Mesodermal cell (in vitro differentiated cells): Measurements from ENCODE around the gene SIGMAR1. TPM values are rescaled to one million over a fixed set of nuclear protein-coding genes. Genes with fewer than 3 reads are reported as not detected.

Source experiments
- H3K27ac ChIP-seq: 2 replicates; pipeline ENCODE4 v1.7.0; 2013; ENCODE audit warnings: mild to moderate bottlenecking, low read depth, low read length, moderate library complexity; ENCODE audit not compliant: severe bottlenecking
- H3K36me3 ChIP-seq: 2 replicates; pipeline ENCODE4 v1.7.1; 2013; ENCODE audit warnings: mild to moderate bottlenecking, low read length, moderate library complexity; ENCODE audit not compliant: control insufficient read depth, insufficient read depth
- H3K4me1 ChIP-seq: one replicate; pipeline ENCODE4 v1.7.1; 2013; ENCODE audit warnings: mild to moderate bottlenecking, low read length; ENCODE audit not compliant: insufficient read depth, control insufficient read depth, poor library complexity, severe bottlenecking
- H3K4me3 ChIP-seq: 2 replicates; pipeline ENCODE4 v1.7.0; 2013; ENCODE audit warnings: low read length, control low read depth, mild to moderate bottlenecking; ENCODE audit not compliant: insufficient read depth, poor library complexity, severe bottlenecking; ENCODE audit errors: extremely low read depth
- H3K9me3 ChIP-seq: 2 replicates; pipeline ENCODE4 v1.7.1; 2013; ENCODE audit warnings: mild to moderate bottlenecking, low read length, moderate library complexity; ENCODE audit not compliant: control insufficient read depth
- WGBS, 2 experiments: methylation state at CpG; one replicate each; pipeline ENCODE4 v1.1.5; 2013; ENCODE audit warnings: missing lambda C conversion rate in 2 of 2; ENCODE audit not compliant: insufficient coverage in 2 of 2; 5-methylcytosine and 5-hydroxymethylcytosine counted together
- polyA plus RNA-seq, 2 experiments: library from polyadenylated mRNA; stranded (reverse); fragments of 50-300 nt; gene quantifications; one replicate each; pipeline ENCODE4 v1.2.3, GENCODE V29; 2013

The SIGMAR1 gene
- 78.1 TPM for polyA plus RNA-seq (2013, experiment 1 of 2)
- 61.4 TPM for polyA plus RNA-seq (2013, experiment 2 of 2)

- Histone ChIP-seq H3K9me3 (no peaks in the 10 kb centered on the region), H3K27ac (no peak within 1 kb of the TSS), H3K36me3 (no peaks in the 10 kb centered on the region), H3K4me3 (peak within 1 kb of the TSS; percentile 61), H3K4me1 (peaks cover 9% of the 10 kb centered on the region)
- 2 to 3% methylated on average over 60 of the region's 74 CpGs for WGBS, 2 experiments
Observed at GRCh38 chr9:34637356-34638137, at the start of gene SIGMAR1. Gene SIGMAR1, minus strand, starts transcription at chr9:34637787. Its CDS starts 90 bp downstream, at chr9:34637697.

- Histone ChIP-seq H3K9me3 (no peaks in the 10 kb centered on the region), H3K27ac (no peak overlapping the region), H3K4me3 (no peak overlapping the region), H3K36me3 (peaks cover 2% of the 10 kb centered on the region), H3K4me1 (no peaks in the 10 kb centered on the region)
- 85 to 92% methylated on average over 1 of the region's 1 CpG for WGBS, 2 experiments
Observed at GRCh38 chr9:34686732-34687131, 49.1 kb upstream of the SIGMAR1 start.

- WGBS, 2 experiments: 90 to 98% methylated on average over 3 to 5 of the region's 5 CpGs
- Histone ChIP-seq H3K4me3 (no peak overlapping the region), H3K9me3 (no peaks in the 10 kb centered on the region), H3K4me1 (no peaks in the 10 kb centered on the region), H3K36me3 (peaks cover 2% of the 10 kb centered on the region), H3K27ac (no peak overlapping the region)
Observed at GRCh38 chr9:34686231-34686630, 48.6 kb upstream of the SIGMAR1 start.

- no peak overlapping the region for H3K27ac ChIP-seq
- no peaks in the 10 kb centered on the region for H3K9me3 ChIP-seq
- no peaks in the 10 kb centered on the region for H3K4me1 ChIP-seq
- WGBS, 2 experiments: 100% methylated on average over 2 of the region's 4 CpGs; no CpG with 5 or more reads in 1 of the 2 experiments
- no peak overlapping the region for H3K4me3 ChIP-seq
- H3K36me3 ChIP-seq: peaks cover 2% of the 10 kb centered on the region
Observed at GRCh38 chr9:34685591-34685990, 48.0 kb upstream of the SIGMAR1 start.

GRCh38 chr9:34684816-34685215 lies 47.2 kb upstream of the SIGMAR1 start:
- H3K36me3 ChIP-seq: peaks cover 2% of the 10 kb centered on the region
- WGBS, 2 experiments: 92 to 97% methylated on average over 2 of the region's 4 CpGs
- no peak overlapping the region for H3K4me3 ChIP-seq
- no peaks in the 10 kb centered on the region for H3K9me3 ChIP-seq
- H3K27ac ChIP-seq: no peak overlapping the region
- no peaks in the 10 kb centered on the region for H3K4me1 ChIP-seq

GRCh38 chr9:34684145-34684544 lies 46.6 kb upstream of the SIGMAR1 start:
- H3K36me3 ChIP-seq: peaks cover 2% of the 10 kb centered on the region
- no peaks in the 10 kb centered on the region for H3K9me3 ChIP-seq
- H3K4me1 ChIP-seq: no peaks in the 10 kb centered on the region
- no peak overlapping the region for H3K27ac ChIP-seq
- WGBS, 2 experiments: 90 to 96% methylated on average over 3 of the region's 4 CpGs
- H3K4me3 ChIP-seq: no peak overlapping the region

- no peak overlapping the region for H3K4me3 ChIP-seq
- no peaks in the 10 kb centered on the region for H3K4me1 ChIP-seq
- 90 to 100% methylated on average over 2 of the region's 2 CpGs for WGBS, 2 experiments
- no peaks in the 10 kb centered on the region for H3K9me3 ChIP-seq
- no peak overlapping the region for H3K27ac ChIP-seq
- H3K36me3 ChIP-seq: no peaks in the 10 kb centered on the region
Observed at GRCh38 chr9:34675869-34676268, 38.3 kb upstream of the SIGMAR1 start.

GRCh38 chr9:34675048-34675714 lies 37.6 kb upstream of the SIGMAR1 start:
- Histone ChIP-seq H3K36me3 (no peaks in the 10 kb centered on the region), H3K4me3 (no peak overlapping the region), H3K27ac (no peak overlapping the region), H3K4me1 (no peaks in the 10 kb centered on the region), H3K9me3 (peaks cover 6% of the 10 kb centered on the region)
- 31 to 71% methylated on average over 4 to 7 of the region's 10 CpGs for WGBS, 2 experiments

- Histone ChIP-seq H3K36me3 (peaks cover 3% of the 10 kb centered on the region), H3K9me3 (peaks cover 12% of the 10 kb centered on the region), H3K4me3 (no peak overlapping the region), H3K4me1 (no peaks in the 10 kb centered on the region), H3K27ac (no peak overlapping the region)
- 80 to 83% methylated on average over 1 to 3 of the region's 3 CpGs for WGBS, 2 experiments
Observed at GRCh38 chr9:34674440-34674839, 36.9 kb upstream of the SIGMAR1 start.

- WGBS, 2 experiments: no CpG with 5 or more reads among the region's 1 CpG
- H3K36me3 ChIP-seq: peaks cover 20% of the 10 kb centered on the region
- no peak overlapping the region for H3K27ac ChIP-seq
- H3K4me1 ChIP-seq: no peaks in the 10 kb centered on the region
- no peak overlapping the region for H3K4me3 ChIP-seq
- peaks cover 13% of the 10 kb centered on the region for H3K9me3 ChIP-seq
Observed at GRCh38 chr9:34671307-34671706, 33.7 kb upstream of the SIGMAR1 start.
